MG63 (cell line): ENCODE results near the gene PNMA6F. TPM values are rescaled to one million over a fixed set of nuclear protein-coding genes. Genes with fewer than 3 reads are reported as not detected.

Experiments
- DNase-seq: peaks from one replicate; pipeline ENCODE4 v3.0.0-alpha.2; 2020
- H3K27me3 ChIP-seq: fragments of 250-450 bp; sonication (Bioruptor Pico); 2 replicates; pipeline ENCODE4 v1.5.1; 2020; ENCODE audit warnings: mild to moderate bottlenecking, moderate library complexity
- H3K36me3 ChIP-seq: fragments of 250-450 bp; sonication (Bioruptor Pico); 2 replicates; pipeline ENCODE4 v1.5.1; 2020; ENCODE audit warnings: mild to moderate bottlenecking, moderate library complexity
- H3K4me3 ChIP-seq: fragments of 250-450 bp; sonication (Bioruptor Pico); 2 replicates; pipeline ENCODE4 v1.5.1; 2020; ENCODE audit warnings: mild to moderate bottlenecking, moderate library complexity
- H3K9me3 ChIP-seq: fragments of 250-450 bp; sonication (Bioruptor Pico); 2 replicates; pipeline ENCODE4 v1.5.1; 2020; ENCODE audit warnings: mild to moderate bottlenecking, moderate library complexity
- total RNA-seq: library from RNA; depleted of rRNA; stranded (reverse); fragments of >200 nt; shearing (Covaris generic); gene quantifications from 2 replicates; pipeline ENCODE4 v1.2.3, GENCODE V29; 2014; ENCODE audit warnings: low replicate concordance; rRNA removed

The PNMA6F gene
- not detected in 2 replicates for total RNA-seq

DNA sequence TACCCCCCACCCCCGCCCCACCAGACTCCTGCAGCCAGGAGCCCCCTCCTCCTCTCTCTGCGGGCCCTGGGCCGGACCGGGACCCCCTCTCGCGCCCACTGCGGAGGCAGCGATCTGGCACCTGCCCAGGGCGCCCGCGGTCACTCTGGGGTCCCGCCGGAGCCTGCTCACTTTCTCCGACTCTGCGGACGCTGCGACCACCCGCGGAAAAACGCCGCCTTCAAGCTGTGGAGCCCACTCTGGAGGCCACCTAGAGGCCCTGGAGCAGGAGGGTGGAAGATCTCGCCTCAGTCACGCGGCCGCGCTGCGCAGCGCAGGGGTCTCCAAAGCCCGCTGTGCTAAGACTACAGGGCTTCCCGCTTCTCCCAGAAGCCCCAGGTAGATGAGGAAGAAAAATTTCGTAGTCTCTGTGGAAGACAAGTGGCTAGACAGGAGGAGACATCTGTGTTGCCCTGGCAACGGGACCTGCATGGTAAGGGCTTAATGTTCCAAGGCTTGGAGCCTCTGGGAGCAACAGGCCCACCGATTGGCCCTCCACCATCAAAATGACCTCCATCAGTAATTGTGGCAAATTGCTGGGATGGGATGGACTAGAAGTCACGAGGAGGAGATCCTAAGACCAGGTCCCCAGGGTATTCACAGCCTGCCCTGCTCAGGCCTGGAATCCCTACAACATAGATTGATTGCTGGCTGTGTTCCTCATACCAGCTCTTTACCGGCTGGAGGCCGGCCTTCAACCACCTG lies at the start of gene PNMA6F:
Gene PNMA6F (minus strand): TSS at position 387 of the 744 bp plus-strand sequence. CDS start 1,093 bp downstream, outside the sequence.
- Histone ChIP-seq H3K36me3 (no peaks in the 10 kb centered on the region), H3K27me3 (no peaks in the 10 kb centered on the region), H3K9me3 (no peaks in the 10 kb centered on the region), H3K4me3 (no peak within 1 kb of the TSS)
- no peak for DNase-seq

DNA sequence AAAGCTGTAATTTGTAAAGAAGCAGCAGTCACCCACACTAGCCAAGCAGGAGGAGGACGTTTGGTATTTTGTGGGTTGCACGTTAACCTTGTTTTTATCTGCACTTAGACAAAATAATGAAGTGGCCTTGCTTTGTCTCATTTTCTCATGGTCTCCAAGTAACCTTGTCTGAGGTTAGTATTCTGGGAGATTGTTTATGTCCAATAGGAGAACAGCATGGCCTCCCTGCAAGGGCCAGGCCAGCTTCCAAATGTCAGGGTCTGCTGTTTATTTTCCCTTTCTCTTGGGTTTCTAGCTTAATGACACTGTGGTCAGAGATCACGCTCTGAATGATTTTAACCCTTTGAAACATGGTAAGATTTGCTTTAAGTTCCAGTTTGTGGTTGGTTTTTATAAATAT lies 49.7 kb upstream of the PNMA6F start:
- Histone ChIP-seq H3K9me3 (no peaks in the 10 kb centered on the region), H3K4me3 (no peak overlapping the region), H3K36me3 (no peaks in the 10 kb centered on the region), H3K27me3 (no peaks in the 10 kb centered on the region)
- no peak for DNase-seq

DNA sequence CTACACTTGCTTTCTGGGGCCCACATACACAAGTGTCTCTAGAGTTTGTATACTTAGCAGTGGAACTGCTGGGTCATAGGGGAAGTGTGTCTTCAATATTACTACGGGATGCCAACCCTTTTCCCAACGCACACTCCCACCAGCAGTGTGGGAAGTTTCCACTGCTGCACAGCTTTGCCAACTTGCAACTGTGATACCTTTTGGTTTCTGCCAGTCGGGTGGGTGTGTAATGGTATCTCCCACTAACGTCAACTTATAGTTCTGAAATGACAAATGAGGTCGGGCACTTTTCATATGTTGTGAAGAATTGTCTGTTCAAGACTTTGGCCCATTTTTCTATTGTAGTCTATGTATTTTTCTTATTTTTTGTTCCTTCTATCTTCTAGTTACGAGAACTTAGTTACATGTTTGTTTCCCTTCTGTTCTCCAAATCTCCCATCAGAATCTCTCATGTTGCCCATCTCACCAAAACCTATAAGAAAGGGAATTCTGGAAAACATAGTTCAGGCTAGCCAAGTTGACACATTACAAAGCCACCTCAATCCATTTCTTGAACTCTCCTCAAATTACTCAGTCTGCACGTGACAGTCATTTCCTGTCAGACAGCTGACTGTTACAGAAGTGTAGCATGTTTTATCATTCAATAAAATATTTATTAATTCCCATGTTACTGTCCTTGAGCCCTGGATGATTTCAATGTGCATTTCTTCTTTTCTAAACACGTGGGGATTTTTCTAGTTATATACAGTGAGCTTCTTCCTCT lies 48.9 kb upstream of the PNMA6F start:
- DNase-seq = no peak
- Histone ChIP-seq H3K36me3 (no peaks in the 10 kb centered on the region), H3K4me3 (no peak overlapping the region), H3K27me3 (no peaks in the 10 kb centered on the region), H3K9me3 (no peaks in the 10 kb centered on the region)

DNA sequence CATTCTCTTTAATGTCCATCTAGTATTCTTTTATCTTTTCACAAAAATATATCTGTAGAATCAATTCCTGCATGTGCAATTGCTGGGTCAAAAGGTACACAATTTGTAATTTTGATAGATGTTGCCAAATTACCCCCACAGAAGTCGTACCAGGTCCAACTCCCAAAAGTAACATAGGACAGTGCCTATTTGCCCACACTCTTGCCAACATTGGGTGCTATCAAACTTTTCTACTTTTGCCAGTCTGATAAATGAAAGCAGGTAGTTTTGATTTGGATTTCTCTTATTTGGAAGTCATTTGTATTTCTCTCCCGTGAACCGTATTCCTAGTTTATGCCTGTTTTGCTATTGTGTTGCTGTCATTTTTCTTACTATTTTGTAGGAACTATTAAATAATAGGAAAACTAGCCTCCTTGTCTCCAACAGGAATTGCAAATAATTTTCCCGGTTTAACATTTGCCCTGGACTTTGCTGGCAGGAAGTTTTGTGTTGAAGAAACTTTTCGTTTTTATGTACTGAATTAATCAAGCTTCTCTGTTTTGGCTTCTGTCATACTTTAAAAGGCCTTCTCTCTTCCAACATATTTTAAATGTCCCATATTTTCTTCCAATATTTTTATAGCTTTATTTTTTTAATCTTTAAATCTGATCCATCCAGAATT lies 45.4 kb upstream of the PNMA6F start:
- H3K27me3 ChIP-seq = no peaks in the 10 kb centered on the region
- no peaks in the 10 kb centered on the region for H3K36me3 ChIP-seq
- DNase-seq = no peak
- no peaks in the 10 kb centered on the region for H3K9me3 ChIP-seq
- H3K4me3 ChIP-seq = no peak overlapping the region

DNA sequence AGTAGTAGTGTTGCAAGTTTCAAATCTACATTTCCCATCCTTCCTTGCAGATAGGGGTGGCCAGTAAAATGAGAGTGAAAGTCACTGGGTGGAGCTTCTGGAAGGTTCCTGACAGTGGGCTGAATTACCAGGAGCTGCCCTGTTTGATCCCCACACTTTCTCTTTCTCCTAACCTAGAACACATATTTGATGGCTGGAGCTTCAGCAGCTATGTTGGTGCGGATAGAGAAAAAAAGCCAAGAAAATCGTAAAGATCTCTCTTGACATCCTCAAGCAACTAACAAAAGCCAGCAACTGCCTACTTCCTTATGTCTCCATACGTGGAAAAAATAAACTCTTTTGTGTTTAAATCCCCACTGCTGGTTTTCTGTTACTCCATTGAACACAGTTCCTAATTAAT lies 44.6 kb upstream of the PNMA6F start:
- DNase-seq = no peak
- no peaks in the 10 kb centered on the region for H3K9me3 ChIP-seq
- no peak overlapping the region for H3K4me3 ChIP-seq
- H3K36me3 ChIP-seq = no peaks in the 10 kb centered on the region
- no peaks in the 10 kb centered on the region for H3K27me3 ChIP-seq

DNA sequence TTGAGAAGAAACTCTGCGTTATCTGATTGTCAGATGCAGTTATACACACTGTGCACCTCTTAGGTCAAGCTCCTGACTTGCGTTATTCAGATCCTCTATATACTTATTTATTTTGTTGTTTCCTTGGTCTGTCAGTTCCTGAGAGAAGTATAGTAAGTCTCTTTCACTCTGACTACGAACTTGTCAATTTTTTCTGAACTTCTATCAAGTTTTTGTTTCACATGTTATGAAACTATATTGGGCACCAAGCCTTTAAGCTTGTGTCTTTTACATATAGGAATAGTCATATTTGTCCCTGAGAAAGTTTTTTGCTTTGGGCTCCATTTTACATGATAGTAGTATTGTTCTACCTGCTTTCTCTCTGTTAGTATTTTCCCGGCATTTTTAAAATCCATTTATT lies 44.1 kb upstream of the PNMA6F start:
- no peak for DNase-seq
- no peaks in the 10 kb centered on the region for H3K27me3 ChIP-seq
- H3K36me3 ChIP-seq = no peaks in the 10 kb centered on the region
- no peak overlapping the region for H3K4me3 ChIP-seq
- no peaks in the 10 kb centered on the region for H3K9me3 ChIP-seq

DNA sequence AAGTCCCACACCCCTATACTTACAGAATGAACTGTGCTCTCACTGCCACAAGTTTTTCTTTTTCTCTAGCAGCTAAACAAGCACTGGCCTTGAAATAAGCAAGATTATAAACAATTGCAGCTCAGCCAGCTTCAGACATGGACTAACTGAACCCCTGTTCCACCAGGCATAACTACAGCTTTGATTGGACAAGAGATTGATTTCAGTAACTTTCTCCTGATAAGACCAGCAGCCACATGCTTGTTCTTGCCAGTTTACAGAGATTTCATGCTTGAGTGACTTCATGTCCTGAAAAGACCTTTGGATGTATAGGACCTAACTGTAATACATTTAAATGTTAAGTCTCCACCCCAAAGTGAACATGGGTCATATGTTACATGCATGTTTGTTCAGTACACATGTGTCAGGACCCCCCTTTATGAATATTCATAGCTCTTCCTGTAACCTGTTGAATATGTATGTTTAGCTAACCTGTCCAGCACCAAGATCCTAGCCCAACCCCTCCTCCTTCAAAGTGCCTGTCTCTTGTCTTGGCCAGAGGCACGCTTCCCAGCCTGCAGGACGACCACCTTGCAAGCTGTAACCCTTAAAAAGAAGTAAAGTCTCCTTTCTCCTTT lies 40.3 kb upstream of the PNMA6F start:
- Histone ChIP-seq H3K36me3 (no peaks in the 10 kb centered on the region), H3K27me3 (no peaks in the 10 kb centered on the region), H3K4me3 (no peak overlapping the region), H3K9me3 (no peaks in the 10 kb centered on the region)
- DNase-seq = no peak

DNA sequence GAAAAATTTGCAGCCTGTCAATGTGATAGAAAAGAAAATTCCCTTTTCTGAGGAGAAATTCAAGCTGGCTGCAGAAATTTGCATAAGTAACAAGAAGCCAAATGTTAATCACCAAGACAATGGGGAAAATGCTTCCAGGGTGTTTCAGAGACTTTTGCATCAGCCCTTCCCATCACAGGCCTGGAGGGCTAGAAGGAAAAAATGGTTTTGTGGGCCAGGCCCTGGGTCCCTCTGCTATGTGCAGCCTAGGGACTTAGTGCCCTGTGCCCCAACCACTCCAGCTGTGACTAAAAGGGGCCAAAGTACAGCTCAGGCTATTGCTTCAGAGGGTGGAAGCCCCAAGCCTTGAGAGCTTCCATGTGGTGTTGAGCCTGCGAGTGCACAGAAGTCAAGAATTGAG lies 36.3 kb upstream of the PNMA6F start:
- Histone ChIP-seq H3K27me3 (no peaks in the 10 kb centered on the region), H3K9me3 (no peaks in the 10 kb centered on the region), H3K4me3 (no peak overlapping the region), H3K36me3 (no peaks in the 10 kb centered on the region)
- no peak for DNase-seq

DNA sequence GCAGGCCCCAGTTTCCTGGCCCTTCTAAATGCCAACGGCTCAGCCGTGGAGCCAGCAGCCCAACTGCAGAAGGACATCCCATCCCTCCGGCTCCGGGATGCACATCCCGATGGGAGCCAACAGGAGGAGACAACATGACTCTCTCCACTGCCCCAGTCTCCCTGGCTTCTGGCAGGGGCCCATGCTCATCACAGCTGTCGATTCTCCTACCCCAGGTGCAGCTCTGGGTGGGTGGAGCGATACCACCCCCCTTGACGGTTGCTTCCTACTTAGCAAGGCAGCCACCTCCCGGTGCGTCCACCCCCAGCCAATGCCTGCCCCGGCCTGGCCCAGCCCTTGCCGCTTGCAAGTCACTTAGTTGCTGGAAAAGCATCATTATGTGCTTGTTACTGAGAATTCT lies 31.8 kb upstream of the PNMA6F start:
- Histone ChIP-seq H3K27me3 (no peaks in the 10 kb centered on the region), H3K9me3 (no peaks in the 10 kb centered on the region), H3K36me3 (no peaks in the 10 kb centered on the region), H3K4me3 (no peak overlapping the region)
- no peak for DNase-seq

DNA sequence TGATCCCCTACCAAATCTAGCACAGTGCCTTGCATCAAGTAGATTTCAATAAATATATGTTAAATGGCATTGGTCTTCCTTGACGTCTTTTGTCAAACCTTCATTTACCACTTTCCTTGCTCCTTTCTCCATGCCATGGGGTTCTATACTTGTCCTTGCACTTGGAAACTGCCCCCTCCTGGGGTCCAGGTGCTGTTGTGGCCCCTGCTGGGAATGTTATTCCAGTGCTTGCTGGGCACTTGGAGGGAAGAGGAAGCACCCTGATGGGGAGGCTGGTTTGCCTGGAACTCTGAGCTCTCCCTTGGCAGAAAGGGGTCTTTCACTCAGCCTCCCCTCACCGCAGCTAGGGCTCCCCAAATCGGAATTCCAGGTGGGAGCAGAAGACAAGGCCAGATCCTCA lies 31.3 kb upstream of the PNMA6F start:
- no peaks in the 10 kb centered on the region for H3K27me3 ChIP-seq
- no peaks in the 10 kb centered on the region for H3K36me3 ChIP-seq
- H3K4me3 ChIP-seq = no peak overlapping the region
- DNase-seq = no peak
- H3K9me3 ChIP-seq = no peaks in the 10 kb centered on the region

DNA sequence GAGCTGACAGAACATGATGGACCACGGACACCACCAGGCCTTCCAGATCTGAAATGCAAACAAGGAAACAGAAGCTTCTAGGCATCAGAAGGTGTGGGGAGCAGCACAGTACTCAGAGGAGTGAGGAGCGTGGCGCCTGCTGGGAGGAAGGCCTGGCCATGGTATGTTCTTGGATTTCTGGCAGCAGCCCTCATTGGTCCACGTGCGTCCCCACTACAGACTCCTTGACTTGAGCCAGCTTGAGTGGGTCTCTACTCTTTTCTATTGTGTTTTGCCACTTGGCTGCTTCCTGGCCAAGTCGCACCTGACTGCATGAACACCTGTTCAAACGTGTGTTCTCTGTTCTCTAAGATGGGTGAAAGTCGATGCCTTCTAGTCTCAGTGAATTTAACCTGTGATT lies 30.4 kb upstream of the PNMA6F start:
- H3K36me3 ChIP-seq = no peaks in the 10 kb centered on the region
- H3K9me3 ChIP-seq = no peaks in the 10 kb centered on the region
- no peak overlapping the region for H3K4me3 ChIP-seq
- DNase-seq = no peak
- H3K27me3 ChIP-seq = no peaks in the 10 kb centered on the region

DNA sequence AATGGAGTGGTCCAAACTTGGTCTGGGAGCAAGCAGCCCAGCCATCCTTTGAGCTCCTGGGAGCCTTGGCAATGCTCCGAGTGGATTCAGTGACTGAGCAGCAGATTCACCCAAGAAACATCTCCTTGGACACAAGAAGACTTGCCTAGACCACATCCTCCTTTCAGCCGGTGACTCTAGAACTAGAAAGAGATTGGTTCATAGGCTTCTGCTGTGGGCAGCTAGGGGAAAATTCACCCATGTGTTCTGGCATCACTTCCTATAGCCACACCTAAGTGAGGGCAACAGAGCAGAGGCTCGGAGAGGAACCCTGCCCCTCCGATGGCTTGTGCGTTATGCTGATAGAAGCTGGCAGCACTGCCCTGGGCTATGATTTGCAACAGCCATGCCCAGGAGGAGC lies 28.4 kb upstream of the PNMA6F start:
- Histone ChIP-seq H3K9me3 (no peaks in the 10 kb centered on the region), H3K27me3 (no peaks in the 10 kb centered on the region), H3K36me3 (peaks cover under 1% of the 10 kb centered on the region; the same call in 1 of the 2 replicates), H3K4me3 (no peak overlapping the region)
- DNase-seq = no peak

DNA sequence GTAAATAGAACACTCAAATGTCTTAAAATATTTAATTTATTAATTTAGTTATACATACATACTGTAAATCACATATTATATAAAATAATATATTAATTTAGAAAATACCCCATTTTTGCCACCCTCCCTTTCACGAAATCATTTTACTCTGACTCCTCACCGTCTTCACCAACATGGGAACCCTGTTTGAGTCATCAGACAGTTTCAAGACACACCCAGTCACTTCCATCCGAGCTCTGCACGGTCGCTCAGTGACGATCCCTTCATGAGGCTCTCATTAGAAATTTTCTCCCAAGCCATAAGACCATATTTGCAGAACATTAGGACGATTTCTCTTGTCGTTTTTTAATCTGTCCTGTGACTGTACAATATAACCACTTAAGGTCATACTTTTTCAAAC lies 26.9 kb upstream of the PNMA6F start:
- H3K9me3 ChIP-seq = no peaks in the 10 kb centered on the region
- no peak overlapping the region for H3K4me3 ChIP-seq
- no peak for DNase-seq
- H3K27me3 ChIP-seq = no peaks in the 10 kb centered on the region
- peaks cover 3% of the 10 kb centered on the region for H3K36me3 ChIP-seq

DNA sequence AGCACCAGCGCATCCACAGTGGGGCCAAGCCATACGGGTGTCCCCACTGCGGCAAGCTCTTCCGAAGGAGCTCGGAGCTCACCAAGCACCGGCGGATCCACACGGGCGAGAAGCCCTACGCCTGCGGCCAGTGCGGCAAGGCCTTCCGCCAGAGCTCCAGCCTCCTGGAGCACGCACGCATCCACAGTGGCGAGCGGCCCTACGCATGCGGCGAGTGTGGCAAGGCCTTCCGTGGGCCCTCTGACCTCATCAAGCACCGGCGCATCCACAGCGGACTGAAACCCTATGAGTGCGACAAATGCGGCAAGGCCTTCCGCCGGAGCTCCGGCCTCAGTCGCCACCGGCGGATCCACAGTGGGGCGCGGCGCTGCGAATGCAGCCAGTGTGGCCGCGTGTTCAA lies 26.0 kb upstream of the PNMA6F start:
- no peak for DNase-seq
- Histone ChIP-seq H3K36me3 (peaks cover 3% of the 10 kb centered on the region), H3K27me3 (no peaks in the 10 kb centered on the region), H3K9me3 (no peaks in the 10 kb centered on the region), H3K4me3 (no peak overlapping the region)

DNA sequence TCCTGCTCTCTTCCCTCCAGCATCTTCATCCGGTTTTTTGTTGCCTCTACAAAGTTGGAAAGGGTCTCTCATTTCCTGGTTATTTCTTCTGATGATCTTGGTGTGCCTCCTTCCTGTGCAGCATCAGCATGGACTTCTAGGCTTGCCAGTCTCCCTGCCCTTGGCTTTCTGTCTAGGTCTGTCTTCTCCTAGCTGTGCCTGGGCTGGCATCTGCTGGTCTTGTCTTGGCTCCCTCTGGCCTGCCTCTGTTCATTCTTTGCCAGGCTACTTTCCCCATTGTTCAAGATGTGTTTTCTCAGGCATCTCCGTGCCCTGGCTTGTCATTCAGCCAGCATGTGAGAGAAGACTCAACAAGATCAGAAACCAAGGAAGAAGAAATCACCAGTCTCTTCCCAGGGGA lies 22.1 kb upstream of the PNMA6F start:
- Histone ChIP-seq H3K4me3 (no peak overlapping the region), H3K36me3 (peaks cover 8% of the 10 kb centered on the region), H3K27me3 (no peaks in the 10 kb centered on the region), H3K9me3 (no peaks in the 10 kb centered on the region)
- no peak for DNase-seq

DNA sequence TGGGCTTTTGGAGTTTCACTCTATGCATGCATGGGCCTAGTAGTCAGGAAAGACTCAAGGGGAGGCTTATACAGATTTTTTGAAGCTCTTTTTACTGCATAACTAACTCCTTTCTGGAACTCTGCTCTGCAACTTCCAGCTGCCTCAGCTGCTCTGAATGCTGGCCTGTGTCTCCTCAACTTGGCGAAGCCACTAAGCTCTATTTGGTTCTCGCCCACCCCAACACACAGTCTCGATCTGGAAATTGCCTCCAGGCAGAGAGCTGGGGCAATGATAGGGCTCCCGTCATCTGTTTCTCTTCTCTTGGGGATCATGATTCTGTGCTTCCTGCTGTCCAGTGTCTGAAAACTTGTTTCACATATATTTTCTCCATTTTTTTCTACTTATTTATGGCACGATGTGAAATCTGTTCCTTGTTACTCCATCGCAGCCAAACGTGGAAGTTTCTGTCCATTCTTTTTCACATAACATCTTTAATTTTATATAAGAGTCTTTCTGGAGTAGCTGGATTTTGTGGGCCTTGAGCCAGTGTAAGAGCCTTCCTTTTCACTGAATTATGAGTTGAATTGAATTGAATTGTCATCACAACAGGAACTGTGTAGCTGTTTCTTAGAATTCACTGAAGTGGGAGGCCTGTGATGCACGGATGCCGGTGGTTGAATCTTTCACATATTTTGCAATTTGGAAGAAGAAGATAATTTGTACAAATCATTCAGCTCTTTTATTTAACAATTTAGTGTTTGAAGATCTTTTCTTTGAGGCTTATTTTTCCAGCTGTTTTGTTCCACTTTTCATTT lies 21.4 kb upstream of the PNMA6F start:
- no peak for DNase-seq
- no peaks in the 10 kb centered on the region for H3K27me3 ChIP-seq
- H3K9me3 ChIP-seq = no peaks in the 10 kb centered on the region
- peaks cover 8% of the 10 kb centered on the region for H3K36me3 ChIP-seq
- H3K4me3 ChIP-seq = no peak overlapping the region
